NT2/D1 (cell line): ENCODE data around the gene NUDC.

Experiments
- YY1 ChIP-seq: IDR thresholded peaks from 2 replicates; pipeline ENCODE4 v1.6.1; 2011; ENCODE audit not compliant: insufficient read length, insufficient read depth
- ZNF274 ChIP-seq: IDR thresholded peaks from 2 replicates; pipeline ENCODE4 v1.6.1; 2011; ENCODE audit warnings: mild to moderate bottlenecking, low read depth, low read length

DNA sequence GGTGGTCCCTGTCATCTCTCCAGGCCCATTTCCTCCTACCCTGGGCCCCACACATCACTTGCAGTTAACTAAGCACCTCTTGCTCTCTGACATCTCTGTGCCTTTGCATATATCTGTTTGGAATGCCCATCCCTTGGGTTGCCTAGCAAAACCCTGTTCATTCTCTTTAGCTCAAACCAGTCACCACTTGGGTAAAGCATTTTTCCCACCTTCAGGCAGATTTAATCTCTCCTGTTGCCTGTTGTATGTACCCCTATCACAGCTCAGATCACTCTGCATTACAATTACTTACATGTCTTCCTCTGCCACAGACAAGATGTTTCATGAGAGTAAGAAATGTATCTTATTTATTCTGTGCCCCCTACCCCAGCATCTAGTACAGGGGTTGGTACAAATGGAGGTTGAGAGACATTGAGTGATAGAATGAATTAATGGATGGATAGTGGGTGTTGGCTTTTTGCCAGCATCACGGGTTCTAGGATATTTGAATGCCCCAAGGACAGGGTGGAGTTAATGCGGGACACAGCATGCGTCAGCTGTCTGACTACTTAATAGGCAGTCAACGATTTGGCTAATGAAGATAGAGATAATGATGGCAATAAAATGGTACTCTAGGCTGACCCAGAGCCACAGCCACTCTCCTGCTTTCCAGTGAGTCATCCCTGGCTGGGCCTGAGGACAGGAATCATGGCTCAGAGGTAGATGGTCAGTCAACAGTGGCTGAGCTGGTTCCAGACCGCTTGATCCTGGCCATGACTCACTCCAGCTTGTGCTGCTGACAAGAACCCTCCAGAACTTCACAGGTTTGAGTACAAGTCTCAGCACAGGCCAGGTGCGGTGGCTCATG lies 14.2 kb upstream of the NUDC start:
- TF ChIP-seq YY1 (no peak), ZNF274 (no peak)
